MG63 (cell line): ENCODE measurements around the gene LRRC63. TPM values are rescaled to one million over a fixed set of nuclear protein-coding genes. Genes with fewer than 3 reads are reported as not detected.

ENCODE experiments used
- DNase-seq: peaks from one replicate; pipeline ENCODE4 v3.0.0-alpha.2; 2020
- H3K27me3 ChIP-seq: fragments of 250-450 bp; sonication (Bioruptor Pico); 2 replicates; pipeline ENCODE4 v1.5.1; 2020; ENCODE audit warnings: mild to moderate bottlenecking, moderate library complexity
- H3K36me3 ChIP-seq: fragments of 250-450 bp; sonication (Bioruptor Pico); 2 replicates; pipeline ENCODE4 v1.5.1; 2020; ENCODE audit warnings: mild to moderate bottlenecking, moderate library complexity
- H3K4me3 ChIP-seq: fragments of 250-450 bp; sonication (Bioruptor Pico); 2 replicates; pipeline ENCODE4 v1.5.1; 2020; ENCODE audit warnings: mild to moderate bottlenecking, moderate library complexity
- H3K9me3 ChIP-seq: fragments of 250-450 bp; sonication (Bioruptor Pico); 2 replicates; pipeline ENCODE4 v1.5.1; 2020; ENCODE audit warnings: mild to moderate bottlenecking, moderate library complexity
- total RNA-seq: library from RNA; depleted of rRNA; stranded (reverse); fragments of >200 nt; shearing (Covaris generic); gene quantifications from 2 replicates; pipeline ENCODE4 v1.2.3, GENCODE V29; 2014; ENCODE audit warnings: low replicate concordance

LRRC63 gene
- total RNA-seq, 1 experiment from 2014 or later, result 0.16 TPM

DNA sequence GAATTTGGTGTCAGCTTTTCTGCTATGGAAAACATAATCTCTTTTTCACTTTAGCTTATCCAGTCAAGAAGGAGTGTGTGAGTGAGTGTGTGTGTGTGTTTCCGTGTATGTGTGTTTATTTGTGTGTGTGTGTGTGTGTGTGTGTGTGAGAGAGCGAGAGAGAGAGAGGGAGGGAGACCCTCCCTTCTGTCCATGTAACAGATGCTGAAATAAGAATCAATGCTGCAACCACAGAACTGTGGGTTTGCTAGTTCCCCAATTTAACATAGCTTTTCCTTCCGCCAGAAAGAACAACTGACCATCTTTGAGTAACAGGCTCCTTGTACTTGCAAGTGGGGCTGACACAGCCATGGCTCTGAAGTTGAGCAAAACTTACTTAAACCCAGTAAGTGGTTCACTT is 35.0 kb upstream of the LRRC63 start:
- Histone ChIP-seq H3K4me3 (no peak overlapping the region), H3K9me3 (no peaks in the 10 kb centered on the region), H3K27me3 (peaks cover 5% of the 10 kb centered on the region), H3K36me3 (no peaks in the 10 kb centered on the region)
- no peak for DNase-seq

DNA sequence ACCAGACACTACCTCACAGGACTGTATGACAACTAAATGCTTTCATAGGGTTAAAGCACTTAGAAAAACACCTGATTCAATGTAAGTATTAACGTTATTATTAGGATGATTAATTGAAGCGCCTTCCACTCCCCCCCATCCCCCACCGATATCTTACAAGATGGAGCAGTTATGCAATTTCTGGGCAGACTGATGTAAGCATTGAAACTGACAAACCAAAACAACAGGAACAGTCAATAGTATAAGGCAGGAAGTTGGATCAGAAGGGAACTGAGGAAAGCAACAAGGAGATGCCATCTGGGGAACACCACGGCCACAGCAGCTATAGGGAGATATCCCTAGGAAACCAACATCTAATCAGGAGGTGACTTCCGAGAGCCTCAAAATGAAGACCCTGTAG is 33.6 kb upstream of the LRRC63 start:
- Histone ChIP-seq H3K27me3 (peaks cover 5% of the 10 kb centered on the region), H3K9me3 (no peaks in the 10 kb centered on the region), H3K36me3 (no peaks in the 10 kb centered on the region), H3K4me3 (no peak overlapping the region)
- no peak for DNase-seq

DNA sequence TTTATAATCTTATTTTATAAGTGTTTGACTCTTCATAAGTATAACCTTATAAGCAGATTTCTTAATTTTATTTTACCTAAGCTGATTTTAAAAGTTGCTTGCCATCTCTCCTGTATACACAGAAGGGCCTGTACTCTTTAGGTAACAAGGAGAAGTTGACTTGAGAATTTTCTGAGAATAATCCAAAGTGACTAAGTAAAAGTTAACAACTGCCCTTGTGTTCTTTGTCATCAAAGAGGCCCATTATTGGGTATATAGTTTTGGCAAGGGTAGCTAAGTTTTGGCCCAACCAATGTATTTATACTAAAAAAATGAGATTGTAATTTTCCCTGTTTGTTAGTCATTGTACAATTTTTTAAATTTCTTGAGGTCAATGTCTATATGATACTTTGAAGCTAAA is 32.9 kb upstream of the LRRC63 start:
- Histone ChIP-seq H3K27me3 (peaks cover 5% of the 10 kb centered on the region), H3K9me3 (no peaks in the 10 kb centered on the region), H3K4me3 (no peak overlapping the region), H3K36me3 (no peaks in the 10 kb centered on the region)
- DNase-seq, result no peak

DNA sequence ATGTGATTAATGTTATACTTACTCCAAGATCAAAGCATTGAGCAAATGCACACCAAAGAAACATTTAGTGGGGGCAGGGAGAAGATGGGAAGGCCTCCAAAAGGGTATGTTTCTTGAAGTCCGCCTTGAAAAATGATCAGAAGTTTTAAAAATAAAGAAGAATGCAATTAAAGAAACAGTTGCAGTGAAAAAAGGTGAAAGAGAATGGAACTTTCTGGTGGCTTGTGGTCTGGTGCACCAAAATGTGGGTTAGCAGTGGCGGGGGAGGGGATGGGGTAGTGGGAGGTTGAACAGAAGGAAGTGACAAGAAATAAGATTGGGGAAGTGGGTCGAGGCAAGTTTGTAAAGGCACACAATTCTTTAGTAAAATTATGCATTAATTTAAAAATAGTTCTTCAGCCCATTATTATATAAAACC is 32.2 kb upstream of the LRRC63 start:
- Histone ChIP-seq H3K4me3 (no peak overlapping the region), H3K9me3 (no peaks in the 10 kb centered on the region), H3K27me3 (peaks cover 5% of the 10 kb centered on the region), H3K36me3 (no peaks in the 10 kb centered on the region)
- DNase-seq, result no peak

DNA sequence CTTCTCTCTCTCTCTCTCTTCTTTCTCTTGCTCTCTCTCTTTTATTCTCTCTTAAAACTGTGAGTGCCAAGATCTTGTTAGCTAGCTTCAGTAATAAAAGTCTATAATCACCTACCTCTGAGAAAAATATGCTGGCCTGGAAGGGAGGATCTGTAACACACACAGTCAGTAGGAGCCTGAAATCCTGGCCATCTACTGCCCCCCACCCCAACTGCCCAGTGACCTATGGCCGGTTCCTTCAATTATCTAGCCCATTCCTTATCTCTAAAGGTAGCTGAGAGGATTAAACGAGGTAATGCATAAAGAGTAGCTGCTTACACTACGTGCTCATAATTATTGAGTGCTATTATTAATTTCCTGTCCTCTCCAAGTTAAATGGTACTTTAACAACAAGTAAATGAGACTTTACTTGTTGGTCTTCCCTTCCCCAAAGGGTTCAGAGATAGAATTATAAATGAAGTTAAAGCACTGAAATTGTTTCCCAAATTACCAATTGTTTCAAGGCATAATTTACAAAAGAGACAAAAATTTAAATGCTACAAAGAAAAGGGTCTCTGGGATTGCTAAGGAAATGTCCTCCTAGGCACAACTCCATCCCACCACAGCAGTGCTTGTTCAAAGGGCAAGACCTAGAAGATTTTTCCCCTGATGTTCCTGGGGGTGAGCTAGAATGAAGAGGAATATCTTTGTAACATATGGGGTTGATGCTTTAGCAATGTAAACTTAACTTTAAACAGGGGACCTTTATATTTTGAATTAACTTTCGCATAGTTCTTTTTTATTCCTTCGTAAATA is 31.6 kb upstream of the LRRC63 start:
- Histone ChIP-seq H3K9me3 (no peaks in the 10 kb centered on the region), H3K27me3 (peaks cover 5% of the 10 kb centered on the region), H3K4me3 (no peak overlapping the region), H3K36me3 (no peaks in the 10 kb centered on the region)
- DNase-seq, result no peak

DNA sequence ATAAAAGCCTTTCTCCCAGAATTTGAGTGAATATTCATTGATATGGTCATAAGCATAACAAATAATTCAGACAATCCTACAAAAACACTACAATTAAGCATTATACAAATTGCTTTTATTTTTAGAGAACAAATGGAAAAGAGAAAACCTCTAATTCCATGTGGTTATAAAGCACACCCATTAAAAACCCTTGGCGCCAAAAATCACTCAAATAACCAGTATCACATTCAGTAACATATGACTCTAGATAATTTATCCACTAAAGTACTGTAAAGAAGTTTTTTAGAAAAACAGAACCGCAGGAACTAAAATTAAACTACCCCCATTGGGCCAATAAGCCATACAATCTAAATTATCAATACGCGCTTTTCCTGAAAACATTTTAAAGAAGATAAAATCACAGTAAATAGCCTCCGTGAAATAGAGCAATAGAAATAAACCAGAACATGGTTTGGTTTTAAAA is 30.3 kb upstream of the LRRC63 start:
- Histone ChIP-seq H3K4me3 (no peak overlapping the region), H3K36me3 (no peaks in the 10 kb centered on the region), H3K27me3 (peaks cover 5% of the 10 kb centered on the region), H3K9me3 (no peaks in the 10 kb centered on the region)
- no peak for DNase-seq

DNA sequence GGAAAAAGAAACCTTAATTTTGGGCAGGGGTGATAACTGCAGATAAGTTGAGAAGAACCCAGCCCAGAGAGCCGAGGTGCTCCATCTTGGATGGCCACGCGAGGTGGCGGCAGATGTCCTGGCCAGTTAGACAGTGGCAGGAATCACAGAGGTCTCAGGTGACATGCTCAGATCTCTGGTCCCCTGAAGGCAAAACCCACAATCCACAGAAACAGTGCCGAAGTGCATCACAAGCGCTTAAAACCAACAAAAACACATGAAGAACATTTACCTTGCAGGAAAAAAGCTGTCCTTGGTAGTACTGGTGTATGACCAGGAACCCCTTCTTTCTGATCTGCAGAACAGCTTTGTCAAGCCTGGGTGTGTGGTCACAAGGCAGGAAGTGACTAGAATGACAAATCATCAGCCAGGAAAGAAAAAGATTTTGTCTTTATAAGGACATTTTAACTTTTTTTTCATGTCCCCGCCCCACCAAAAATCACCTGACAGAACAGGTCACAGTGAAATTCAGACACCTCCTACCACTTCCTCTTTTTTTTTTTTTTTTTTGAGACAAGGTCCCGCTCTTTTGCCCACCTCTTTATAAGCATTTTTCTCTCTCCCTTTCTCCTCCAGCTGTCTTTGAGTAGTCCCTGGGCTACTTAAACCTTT is 29.8 kb upstream of the LRRC63 start, which contains the start of gene LCP1:
LCP1 (minus strand) TSS at position 338 of the 651 bp plus-strand sequence. CDS start 22,515 bp downstream, outside the sequence.
- no peaks in the 10 kb centered on the region for H3K9me3 ChIP-seq
- DNase-seq, result no peak
- H3K36me3 ChIP-seq, result no peaks in the 10 kb centered on the region
- no peak within 1 kb of the TSS for H3K4me3 ChIP-seq
- H3K27me3 ChIP-seq, result peaks cover 5% of the 10 kb centered on the region

DNA sequence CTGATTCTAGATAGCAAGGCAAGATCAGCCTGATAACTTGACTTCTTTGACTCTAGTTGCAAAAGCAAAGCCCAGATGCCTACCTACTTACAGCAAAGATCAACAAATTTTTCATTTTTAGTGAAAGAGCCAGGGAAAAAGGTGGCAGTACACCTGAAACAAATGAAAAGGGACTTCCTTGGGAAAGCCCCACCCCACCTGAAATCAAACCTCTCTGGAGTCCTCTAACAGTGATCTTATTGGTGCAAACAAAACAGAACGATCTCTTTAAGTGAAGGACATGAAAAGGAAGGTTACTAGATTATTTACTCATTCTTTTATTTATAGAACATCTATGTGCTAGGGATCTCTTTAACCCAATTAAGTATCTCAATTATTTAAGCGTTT is 29.2 kb upstream of the LRRC63 start:
- H3K9me3 ChIP-seq, result no peaks in the 10 kb centered on the region
- H3K36me3 ChIP-seq, result no peaks in the 10 kb centered on the region
- H3K27me3 ChIP-seq, result peaks cover 5% of the 10 kb centered on the region
- no peak for DNase-seq
- H3K4me3 ChIP-seq, result no peak overlapping the region

DNA sequence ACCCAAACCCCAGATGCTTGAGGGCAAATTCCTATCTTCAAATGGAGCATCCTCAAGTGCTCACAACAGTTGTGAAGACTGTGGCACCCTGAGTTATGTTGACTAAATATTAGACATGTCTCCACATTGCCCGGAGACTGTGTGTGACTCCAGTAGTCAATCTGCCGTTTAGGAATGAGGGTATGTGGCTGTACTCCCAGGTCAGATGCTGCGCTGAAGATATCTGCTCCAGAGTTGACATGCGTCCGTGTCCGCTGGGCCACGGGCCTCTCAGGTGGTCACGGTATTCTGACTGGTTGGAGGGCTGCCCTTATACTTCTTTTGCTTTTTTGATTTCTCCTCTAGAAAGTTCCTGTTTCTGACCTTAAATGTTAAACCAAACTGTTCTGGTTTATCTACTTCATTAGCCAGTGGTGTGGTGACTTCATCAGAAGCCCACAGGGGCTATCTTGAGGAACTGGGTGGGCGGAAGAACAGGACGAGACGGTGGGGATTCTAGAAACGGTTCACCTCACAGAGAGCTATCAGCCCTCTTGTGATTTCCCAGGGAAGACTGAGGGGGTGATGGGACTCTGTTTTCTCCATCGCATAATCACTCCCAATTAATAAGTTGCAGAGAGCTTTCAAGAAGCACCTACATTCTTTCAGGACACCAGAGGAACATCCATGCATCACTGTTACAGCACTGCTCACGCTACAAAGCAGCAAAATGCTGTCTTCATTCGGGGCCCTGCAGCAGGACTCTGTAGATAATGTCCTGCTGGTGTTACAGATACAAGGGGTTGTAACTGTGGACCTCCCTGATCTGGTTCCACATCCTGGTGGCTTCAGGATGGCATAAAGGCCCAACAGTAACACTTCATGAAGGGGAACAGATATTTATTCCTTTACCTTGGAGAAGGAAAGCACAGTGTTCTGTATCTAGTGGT is 28.4 kb upstream of the LRRC63 start:
- H3K9me3 ChIP-seq, result no peaks in the 10 kb centered on the region
- no peak for DNase-seq
- no peak overlapping the region for H3K4me3 ChIP-seq
- peaks cover 5% of the 10 kb centered on the region for H3K27me3 ChIP-seq
- no peaks in the 10 kb centered on the region for H3K36me3 ChIP-seq

DNA sequence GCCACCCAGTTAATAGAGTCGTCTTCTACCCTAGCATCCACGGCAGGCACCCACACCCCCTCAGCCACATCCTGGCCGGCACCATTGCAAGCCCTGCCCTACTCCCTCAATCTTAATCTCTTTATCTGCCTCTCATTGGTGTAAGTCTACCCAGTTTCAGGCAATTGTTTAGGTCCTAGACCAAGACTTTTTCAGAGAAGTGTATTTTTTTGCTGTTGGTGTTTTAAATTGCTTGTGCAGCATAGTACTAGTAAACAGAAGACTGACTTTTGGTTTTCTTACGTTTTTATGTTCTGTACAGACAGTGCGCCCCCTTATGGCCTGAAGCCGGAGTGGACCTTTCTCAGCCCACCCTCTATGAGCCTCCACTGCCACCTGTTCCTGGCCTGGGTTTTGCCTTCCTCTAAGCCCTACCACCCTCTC is 27.4 kb upstream of the LRRC63 start:
- Histone ChIP-seq H3K4me3 (no peak overlapping the region), H3K9me3 (no peaks in the 10 kb centered on the region), H3K27me3 (peaks cover 5% of the 10 kb centered on the region), H3K36me3 (no peaks in the 10 kb centered on the region)
- DNase-seq, result no peak

DNA sequence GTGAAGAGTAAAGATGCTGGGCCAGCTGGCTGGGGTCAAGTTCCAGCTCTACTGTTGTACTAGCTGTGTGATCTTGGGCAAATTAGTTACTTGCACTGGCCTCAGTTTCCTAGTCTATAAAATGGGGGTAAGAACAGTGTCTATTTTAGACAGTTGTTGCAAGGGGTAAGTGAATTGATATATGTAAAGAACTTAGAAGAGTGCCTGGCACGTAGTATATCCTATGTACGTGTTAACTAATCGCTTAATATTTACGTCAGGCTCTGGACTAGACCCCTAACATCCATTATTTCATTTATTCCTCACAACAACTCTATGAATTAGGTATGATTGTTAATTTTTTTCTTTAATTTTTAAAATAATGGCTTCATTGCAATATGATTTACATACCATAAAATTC is 26.1 kb upstream of the LRRC63 start:
- Histone ChIP-seq H3K36me3 (no peaks in the 10 kb centered on the region), H3K27me3 (peaks cover 5% of the 10 kb centered on the region), H3K4me3 (no peak overlapping the region), H3K9me3 (no peaks in the 10 kb centered on the region)
- no peak for DNase-seq

DNA sequence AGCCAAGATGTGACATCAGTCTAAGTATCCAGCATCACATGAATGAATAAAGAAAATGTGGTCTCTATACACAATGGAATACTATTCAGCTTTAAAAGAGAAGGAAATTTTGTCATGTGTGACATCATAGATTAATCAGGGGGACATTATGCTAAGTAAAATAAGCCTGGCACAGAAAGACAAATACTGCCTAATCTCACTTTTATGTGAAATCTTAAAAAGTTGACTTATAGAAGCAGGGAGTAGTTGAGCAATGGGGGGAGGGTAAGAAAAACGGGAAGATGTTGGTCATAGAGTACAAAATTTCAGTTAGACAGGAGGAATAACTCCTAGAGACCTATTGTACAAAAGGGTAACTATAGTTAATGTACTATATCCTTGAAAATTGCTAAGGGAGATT is 19.3 kb upstream of the LRRC63 start:
- DNase-seq, result no peak
- Histone ChIP-seq H3K27me3 (no peaks in the 10 kb centered on the region), H3K4me3 (no peak overlapping the region), H3K36me3 (no peaks in the 10 kb centered on the region), H3K9me3 (no peaks in the 10 kb centered on the region)

DNA sequence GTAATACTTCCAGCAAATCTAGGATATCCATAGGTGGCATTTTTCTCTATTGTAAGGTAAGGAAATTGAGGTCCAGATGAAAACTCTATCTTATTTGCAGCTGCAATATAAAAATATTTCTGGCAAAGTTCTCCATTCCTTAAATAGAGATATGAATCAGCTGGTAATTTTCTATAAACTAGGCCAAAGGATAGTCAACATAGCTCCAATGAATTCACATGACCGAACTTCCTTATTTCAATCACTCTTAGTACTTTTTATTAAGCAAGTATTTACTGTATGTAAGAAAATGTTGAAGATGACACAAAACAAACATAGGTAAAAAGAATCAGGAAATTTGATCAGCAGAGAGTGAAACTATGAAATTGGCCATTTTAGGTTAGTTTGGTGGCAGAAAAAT is 16.7 kb upstream of the LRRC63 start:
- no peaks in the 10 kb centered on the region for H3K36me3 ChIP-seq
- no peak overlapping the region for H3K4me3 ChIP-seq
- H3K27me3 ChIP-seq, result no peaks in the 10 kb centered on the region
- H3K9me3 ChIP-seq, result no peaks in the 10 kb centered on the region
- DNase-seq, result no peak

DNA sequence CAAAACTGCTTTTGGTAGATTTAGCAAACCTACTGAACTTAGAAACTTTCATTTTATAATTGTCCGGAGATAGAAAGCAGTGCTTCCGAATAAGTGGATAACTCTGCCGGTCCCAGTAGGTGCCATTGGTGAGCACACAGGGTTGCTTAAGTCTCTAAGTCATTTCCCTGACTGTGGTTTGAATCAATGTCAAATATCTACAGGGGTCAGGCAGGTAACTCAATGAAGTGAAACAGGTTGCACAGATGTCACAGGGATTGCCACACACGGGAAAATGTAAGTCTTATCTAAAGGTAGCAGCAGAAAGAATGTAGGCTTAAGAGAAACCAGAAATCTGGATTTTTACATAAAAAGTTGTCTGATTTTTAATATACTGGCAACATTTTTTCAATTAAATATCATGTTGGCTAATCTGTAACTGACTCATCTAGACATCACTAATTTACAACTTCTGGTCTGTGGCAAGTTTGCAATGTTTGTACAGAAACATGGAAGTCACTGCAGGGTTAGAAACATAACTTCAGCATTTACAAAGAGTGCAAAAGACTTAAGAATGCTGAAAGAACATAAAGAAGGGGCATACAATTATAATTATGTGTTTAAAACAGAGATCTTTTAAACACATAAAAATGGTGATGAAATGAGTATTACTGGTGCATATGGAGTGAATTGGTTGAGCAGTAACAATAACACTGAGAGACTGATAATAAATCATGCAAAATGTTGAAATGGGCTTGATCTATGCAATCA is 14.3 kb upstream of the LRRC63 start:
- no peak for DNase-seq
- Histone ChIP-seq H3K36me3 (no peaks in the 10 kb centered on the region), H3K4me3 (no peak overlapping the region), H3K27me3 (no peaks in the 10 kb centered on the region), H3K9me3 (no peaks in the 10 kb centered on the region)

DNA sequence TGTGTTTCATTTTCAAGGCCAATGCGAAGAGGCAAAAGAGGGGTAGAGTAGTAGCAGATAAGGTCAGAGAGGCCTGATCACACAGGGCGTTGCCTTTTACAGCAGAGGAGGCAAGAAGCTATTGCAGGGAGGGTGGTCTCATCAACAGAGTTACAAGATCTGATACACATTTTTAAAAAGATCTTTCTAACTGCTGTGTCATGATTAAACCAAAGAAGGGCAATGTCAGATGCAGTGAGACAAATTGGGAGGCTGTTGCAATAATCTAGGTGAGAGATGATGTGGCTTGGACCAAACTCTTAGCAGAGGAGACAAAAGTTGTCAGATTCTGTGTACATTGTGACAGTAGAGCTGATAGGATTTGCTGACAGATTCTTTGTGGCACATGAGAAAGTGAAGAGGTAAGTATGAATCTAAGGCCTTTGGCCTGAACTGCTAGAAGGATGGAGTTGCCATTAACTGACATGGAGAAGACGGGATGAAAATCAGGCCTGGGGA is 13.0 kb upstream of the LRRC63 start:
- Histone ChIP-seq H3K36me3 (no peaks in the 10 kb centered on the region), H3K4me3 (no peak overlapping the region), H3K9me3 (no peaks in the 10 kb centered on the region), H3K27me3 (no peaks in the 10 kb centered on the region)
- no peak for DNase-seq

DNA sequence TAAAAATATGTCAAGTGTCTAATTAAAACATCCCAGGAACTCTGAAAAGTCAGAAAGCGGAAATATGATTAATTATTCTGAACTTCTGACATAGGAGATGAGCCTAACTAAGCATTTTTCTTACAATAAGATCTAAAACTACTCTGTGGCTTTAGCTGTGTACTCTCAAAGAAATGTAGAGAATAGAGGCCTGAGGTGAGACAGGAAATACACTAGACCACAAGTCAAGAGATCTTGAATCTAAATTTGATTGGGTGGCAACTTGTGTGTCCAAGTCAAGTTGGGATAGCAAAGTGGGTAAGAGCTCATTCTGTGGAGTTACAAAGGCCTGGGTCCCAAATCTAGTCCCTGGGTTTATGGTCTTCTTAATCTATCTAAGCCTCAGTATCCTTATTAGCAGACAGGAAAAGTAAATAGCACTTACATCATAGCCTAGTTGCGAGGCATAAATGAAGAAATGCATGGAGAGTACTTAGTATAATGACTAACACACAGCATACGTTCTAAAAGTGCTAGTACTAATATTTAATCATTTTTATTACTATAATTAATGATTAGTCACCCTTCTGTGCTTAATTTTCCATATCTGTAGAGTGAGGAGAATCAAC is 9.4 kb upstream of the LRRC63 start:
- Histone ChIP-seq H3K4me3 (no peak overlapping the region), H3K36me3 (no peaks in the 10 kb centered on the region), H3K27me3 (no peaks in the 10 kb centered on the region), H3K9me3 (no peaks in the 10 kb centered on the region)
- no peak for DNase-seq
